ENCODE data around the gene SLC17A2.

Gene SLC17A2

GRCh38 chr6:25892877-25893276, 37.6 kb downstream of the SLC17A2 start:
- H3K36me3 ChIP-seq (ENCODE audit: control insufficient read depth in 2 of 2, insufficient read depth in 1 of 2, low read length in 2 of 2): no peaks in the 10 kb centered on the region
- no peaks in the 10 kb centered on the region for H3K9me3 ChIP-seq (ENCODE audit: control insufficient read depth, insufficient read depth, low read depth, low read length)
- ChIA-PET POLR2A (no interaction called here), CTCF (interaction anchor here (4.7 kb wide), 1 partner anchor 105 kb away, joined by 27 read pairs; no protein-coding TSS in a partner anchor)
- H3K27ac ChIP-seq (ENCODE audit: extremely low read depth, low read depth, low read length): no peak overlapping the region
- no peak for TF ChIP-seq ZNF223 (tag by site-specific recombination; IDR thresholded peaks at IDR 0.05)
- no peak overlapping the region for H3K4me3 ChIP-seq (ENCODE audit: low read depth, low read length)
- no peaks in the 10 kb centered on the region for H3K4me1 ChIP-seq (ENCODE audit: control insufficient read depth, insufficient read depth, low read length)

GRCh38 chr6:25889877-25890853, 40.3 kb downstream of the SLC17A2 start:
- H3K27ac ChIP-seq (ENCODE audit: extremely low read depth, low read depth, low read length): no peak overlapping the region
- no peaks in the 10 kb centered on the region for H3K36me3 ChIP-seq (ENCODE audit: control insufficient read depth in 2 of 2, insufficient read depth in 1 of 2, low read length in 2 of 2)
- ChIA-PET POLR2A (no interaction called here), CTCF (interaction anchor here (0.5 to 4.7 kb wide), 24 partner anchors 9 to 1625 kb away, joined by 3 to 29 read pairs (median 4); no protein-coding TSS in a partner anchor)
- peak; percentile 48 for TF ChIP-seq ZBTB17 (tag by site-specific recombination; IDR thresholded peaks at IDR 0.05)
- no peak for TF ChIP-seq ZNF174 (tag by site-specific recombination; IDR thresholded peaks at IDR 0.05)
- TF ChIP-seq ZSCAN18 (tag by site-specific recombination; IDR thresholded peaks at IDR 0.05): no peak
- TF ChIP-seq ZNF600 (tag by site-specific recombination; IDR thresholded peaks at IDR 0.05): peak; percentile 92
- TF ChIP-seq, protein P1, sequence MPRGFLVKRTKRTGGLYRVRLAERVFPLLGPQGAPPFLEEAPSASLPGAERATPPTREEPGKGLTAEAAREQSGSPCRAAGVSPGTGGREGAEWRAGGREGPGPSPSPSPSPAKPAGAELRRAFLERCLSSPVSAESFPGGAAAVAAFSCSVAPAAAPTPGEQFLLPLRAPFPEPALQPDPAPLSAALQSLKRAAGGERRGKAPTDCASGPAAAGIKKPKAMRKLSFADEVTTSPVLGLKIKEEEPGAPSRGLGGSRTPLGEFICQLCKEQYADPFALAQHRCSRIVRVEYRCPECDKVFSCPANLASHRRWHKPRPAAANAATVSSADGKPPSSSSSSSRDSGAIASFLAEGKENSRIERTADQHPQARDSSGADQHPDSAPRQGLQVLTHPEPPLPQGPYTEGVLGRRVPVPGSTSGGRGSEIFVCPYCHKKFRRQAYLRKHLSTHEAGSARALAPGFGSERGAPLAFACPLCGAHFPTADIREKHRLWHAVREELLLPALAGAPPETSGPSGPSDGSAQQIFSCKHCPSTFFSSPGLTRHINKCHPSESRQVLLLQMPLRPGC (tag by site-specific recombination; IDR thresholded peaks at IDR 0.05): no peak
- 0 out of 2 replicates have a peak, but pooled peaks have one; percentile 59 for TF ChIP-seq ZNF660 (tag by site-specific recombination; IDR thresholded peaks at IDR 0.05)
- TF ChIP-seq HOXA7 (CRISPR knock-in tag; IDR thresholded peaks at IDR 0.05; ENCODE audit: borderline replicate concordance): no peak
- peak; percentile 95 for TF ChIP-seq ZNF654 (tag by site-specific recombination; IDR thresholded peaks at IDR 0.05; ENCODE audit: low read depth)
- TF ChIP-seq ZXDB (tag by site-specific recombination; IDR thresholded peaks at IDR 0.05): no peak
- no peak for TF ChIP-seq ZNF701 (tag by site-specific recombination; IDR thresholded peaks at IDR 0.05)
- no peak for TF ChIP-seq FEZF1 (tag by site-specific recombination; IDR thresholded peaks at IDR 0.05)
- no peak for TF ChIP-seq ZNF302 (tag by site-specific recombination; IDR thresholded peaks at IDR 0.05; ENCODE audit: low read depth)
- H3K4me3 ChIP-seq (ENCODE audit: low read depth, low read length): no peak overlapping the region
- H3K4me1 ChIP-seq (ENCODE audit: control insufficient read depth, insufficient read depth, low read length): no peaks in the 10 kb centered on the region
- H3K9me3 ChIP-seq (ENCODE audit: control insufficient read depth, insufficient read depth, low read depth, low read length): no peaks in the 10 kb centered on the region

DNA sequence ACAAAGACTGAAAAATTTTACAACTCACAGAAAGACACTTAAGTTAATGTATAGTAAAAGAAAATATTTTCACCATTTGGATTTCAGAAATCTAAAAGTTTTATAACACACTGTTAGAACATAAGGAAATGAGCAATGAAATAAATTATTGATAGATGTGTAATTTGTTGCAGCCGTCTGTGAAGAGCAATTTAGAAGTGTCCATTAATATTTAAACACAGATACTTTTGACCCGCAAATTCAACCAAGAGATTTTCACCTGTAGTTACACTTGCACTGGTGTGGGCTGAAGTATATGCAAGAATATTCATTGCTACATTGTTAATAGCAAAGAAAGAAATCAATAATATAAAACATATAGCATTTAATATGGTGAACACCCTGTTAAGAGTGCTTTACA, 41.9 kb downstream of the SLC17A2 start:
- Histone ChIP-seq H3K4me3 (ENCODE audit: low read depth, low read length) (no peak overlapping the region), H3K9me3 (ENCODE audit: control insufficient read depth, insufficient read depth, low read depth, low read length) (no peaks in the 10 kb centered on the region), H3K27ac (ENCODE audit: extremely low read depth, low read depth, low read length) (no peak overlapping the region), H3K4me1 (ENCODE audit: control insufficient read depth, insufficient read depth, low read length) (no peaks in the 10 kb centered on the region), H3K36me3 (ENCODE audit: control insufficient read depth in 2 of 2, insufficient read depth in 1 of 2, low read length in 2 of 2) (no peaks in the 10 kb centered on the region)
- CTCF ChIA-PET: interaction anchor here (1.1 to 4.7 kb wide), 4 partner anchors 100 to 665 kb away, joined by 3 to 29 read pairs (median 19); no protein-coding TSS in a partner anchor
- POLR2A ChIA-PET: no interaction called here
- TF ChIP-seq ZNF791 (tag by site-specific recombination; IDR thresholded peaks at IDR 0.05) (no peak), GLI2 (tag by site-specific recombination; IDR thresholded peaks at IDR 0.05; ENCODE audit: borderline replicate concordance, low read depth) (no peak), ZNF704 (tag by site-specific recombination; IDR thresholded peaks at IDR 0.05) (no peak), ZNF280C (tag by site-specific recombination; IDR thresholded peaks at IDR 0.05) (no peak), ZNF10 (tag by site-specific recombination; IDR thresholded peaks at IDR 0.05) (no peak), KLF9 (tag by site-specific recombination; IDR thresholded peaks at IDR 0.05; ENCODE audit: low read depth) (no peak)
- TF ChIP-seq, protein P2, sequence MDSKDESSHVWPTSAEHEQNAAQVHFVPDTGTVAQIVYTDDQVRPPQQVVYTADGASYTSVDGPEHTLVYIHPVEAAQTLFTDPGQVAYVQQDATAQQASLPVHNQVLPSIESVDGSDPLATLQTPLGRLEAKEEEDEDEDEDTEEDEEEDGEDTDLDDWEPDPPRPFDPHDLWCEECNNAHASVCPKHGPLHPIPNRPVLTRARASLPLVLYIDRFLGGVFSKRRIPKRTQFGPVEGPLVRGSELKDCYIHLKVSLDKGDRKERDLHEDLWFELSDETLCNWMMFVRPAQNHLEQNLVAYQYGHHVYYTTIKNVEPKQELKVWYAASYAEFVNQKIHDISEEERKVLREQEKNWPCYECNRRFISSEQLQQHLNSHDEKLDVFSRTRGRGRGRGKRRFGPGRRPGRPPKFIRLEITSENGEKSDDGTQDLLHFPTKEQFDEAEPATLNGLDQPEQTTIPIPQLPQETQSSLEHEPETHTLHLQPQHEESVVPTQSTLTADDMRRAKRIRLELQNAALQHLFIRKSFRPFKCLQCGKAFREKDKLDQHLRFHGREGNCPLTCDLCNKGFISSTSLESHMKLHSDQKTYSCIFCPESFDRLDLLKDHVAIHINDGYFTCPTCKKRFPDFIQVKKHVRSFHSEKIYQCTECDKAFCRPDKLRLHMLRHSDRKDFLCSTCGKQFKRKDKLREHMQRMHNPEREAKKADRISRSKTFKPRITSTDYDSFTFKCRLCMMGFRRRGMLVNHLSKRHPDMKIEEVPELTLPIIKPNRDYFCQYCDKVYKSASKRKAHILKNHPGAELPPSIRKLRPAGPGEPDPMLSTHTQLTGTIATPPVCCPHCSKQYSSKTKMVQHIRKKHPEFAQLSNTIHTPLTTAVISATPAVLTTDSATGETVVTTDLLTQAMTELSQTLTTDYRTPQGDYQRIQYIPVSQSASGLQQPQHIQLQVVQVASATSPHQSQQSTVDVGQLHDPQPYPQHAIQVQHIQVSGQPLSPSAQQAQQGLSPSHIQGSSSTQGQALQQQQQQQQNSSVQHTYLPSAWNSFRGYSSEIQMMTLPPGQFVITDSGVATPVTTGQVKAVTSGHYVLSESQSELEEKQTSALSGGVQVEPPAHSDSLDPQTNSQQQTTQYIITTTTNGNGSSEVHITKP (tag by site-specific recombination; IDR thresholded peaks at IDR 0.05): no peak
